PFSK-1 (cell line): ENCODE data around the gene ATPAF1.

ENCODE experiments used
- FOXP2 ChIP-seq: optimal IDR thresholded peaks from 2 replicates; pipeline ENCODE3; 2011; ENCODE audit warnings: borderline replicate concordance, control low read depth, inconsistent platforms; ENCODE audit not compliant: insufficient read depth; ENCODE audit errors: extremely low read length, extremely low read depth
- POLR2AphosphoS5 ChIP-seq: IDR thresholded peaks from 2 replicates; pipeline ENCODE4 v1.6.1; 2012; ENCODE audit warnings: low read depth, mild to moderate bottlenecking, control low read depth, low read length, moderate library complexity
- REST ChIP-seq, 2 experiments: IDR thresholded peaks; 2 replicates each; pipeline versions ENCODE4 v1.6.1 to v1.8.0; 2011 to 2012; ENCODE audit warnings: low read depth in 2 of 2, low read length in 2 of 2, control low read depth in 1 of 2, inconsistent platforms in 1 of 2, mild to moderate bottlenecking in 1 of 2, moderate library complexity in 1 of 2; ENCODE audit not compliant: insufficient read depth in 1 of 2
- SIN3A ChIP-seq: IDR thresholded peaks from 2 replicates; pipeline ENCODE4 v1.6.1; 2012; ENCODE audit warnings: mild to moderate bottlenecking, low read length, moderate library complexity, borderline replicate concordance; ENCODE audit not compliant: insufficient read depth
- TAF1 ChIP-seq: IDR thresholded peaks from 2 replicates; pipeline ENCODE4 v1.6.1; 2012; ENCODE audit warnings: low read length, control low read depth, borderline replicate concordance; ENCODE audit not compliant: insufficient read depth

Gene ATPAF1

DNA sequence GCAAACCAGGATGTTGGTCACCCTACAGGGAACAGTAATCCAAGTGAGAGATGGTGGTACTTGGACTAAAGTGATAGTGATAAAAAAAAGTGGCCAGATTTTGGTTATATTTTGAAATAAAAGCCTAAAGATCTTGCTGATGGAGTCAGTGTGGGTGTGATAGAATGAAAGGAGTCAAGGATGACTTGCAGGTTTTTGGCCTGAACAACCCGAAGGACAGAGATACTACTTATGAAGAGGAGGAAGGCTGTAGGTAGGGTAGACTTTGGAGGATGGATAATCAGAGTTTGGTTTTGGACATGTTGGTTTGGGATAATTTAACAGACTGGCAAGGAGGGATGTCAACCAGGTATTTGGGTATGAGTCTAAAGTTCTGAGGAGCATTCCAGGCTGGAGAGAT is 2.0 kb upstream of the ATPAF1 start:
- TF ChIP-seq SIN3A (no peak), TAF1 (no peak), FOXP2 (no peak), POLR2AphosphoS5 (no peak), REST (IDR thresholded peaks at IDR 0.05; ENCODE audit: insufficient read depth in 1 of 2, low read depth in 2 of 2, low read length in 2 of 2) (no peak)

- TF ChIP-seq SIN3A = no peak
- no peak for TF ChIP-seq REST (IDR thresholded peaks at IDR 0.05; ENCODE audit: insufficient read depth in 1 of 2, low read depth in 2 of 2, low read length in 2 of 2)
- TF ChIP-seq POLR2AphosphoS5 = no peak
- no peak for TF ChIP-seq FOXP2
- TF ChIP-seq TAF1 = no peak
These were observed 2.2 kb downstream of the ATPAF1 start for GRCh38 chr1:46665983-46666382.

DNA sequence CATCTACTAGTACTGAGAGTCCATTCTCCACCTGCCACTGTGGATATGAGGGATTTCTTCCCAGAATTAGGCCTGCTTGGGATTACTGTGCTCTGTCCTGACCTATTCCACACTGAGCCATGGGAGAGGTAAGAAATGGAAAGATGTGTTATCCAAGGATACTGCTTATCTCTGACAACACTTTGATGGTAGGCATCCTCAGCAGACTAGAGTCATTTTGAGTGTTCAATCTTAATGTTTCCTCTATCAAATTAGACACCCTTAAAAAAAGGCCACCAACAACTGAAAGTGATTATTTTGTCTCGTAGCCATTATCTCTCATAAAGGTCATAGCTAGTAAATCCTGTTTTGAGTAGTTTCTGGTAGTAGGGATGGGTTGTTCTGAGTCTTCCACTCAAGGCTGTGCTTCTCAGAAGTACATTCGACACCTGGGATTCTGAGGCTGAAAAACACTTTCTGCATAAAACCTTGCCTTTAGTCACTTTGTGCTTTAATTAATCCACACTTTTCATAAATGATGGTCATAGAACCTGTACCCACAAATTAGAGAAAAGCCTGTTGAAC is 8.8 kb downstream of the ATPAF1 start:
- no peak for TF ChIP-seq POLR2AphosphoS5
- no peak for TF ChIP-seq TAF1
- TF ChIP-seq FOXP2 = no peak
- no peak for TF ChIP-seq REST (IDR thresholded peaks at IDR 0.05; ENCODE audit: insufficient read depth in 1 of 2, low read depth in 2 of 2, low read length in 2 of 2)
- no peak for TF ChIP-seq SIN3A

DNA sequence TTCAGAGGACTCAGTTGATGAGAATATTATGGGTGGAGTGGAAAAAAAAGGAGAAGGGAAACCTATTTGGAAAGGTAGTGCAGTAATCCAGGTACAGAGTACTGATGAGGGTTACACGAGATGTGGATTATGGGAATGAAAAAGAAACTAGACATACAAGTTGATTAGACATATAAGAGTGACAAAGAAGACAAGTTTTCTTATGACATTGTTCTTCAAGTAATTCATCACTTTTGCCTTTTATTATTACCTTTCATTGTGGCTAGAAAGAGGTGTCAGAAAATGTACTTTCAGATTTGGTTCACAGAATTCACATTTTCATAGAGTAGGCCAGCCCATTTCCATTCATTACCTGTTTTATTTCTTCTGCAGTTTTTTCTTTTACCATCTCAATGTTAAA is 10.4 kb downstream of the ATPAF1 start:
- TF ChIP-seq POLR2AphosphoS5 (no peak), TAF1 (no peak), REST (IDR thresholded peaks at IDR 0.05; ENCODE audit: insufficient read depth in 1 of 2, low read depth in 2 of 2, low read length in 2 of 2) (no peak), SIN3A (no peak), FOXP2 (no peak)

GRCh38 chr1:46656643-46657042 is 11.5 kb downstream of the ATPAF1 start:
- TF ChIP-seq FOXP2 (no peak), SIN3A (no peak), POLR2AphosphoS5 (no peak)
